Superior temporal gyrus (tissue), 1 donor: ENCODE measurements around the gene TNFRSF12A.
"Not testable (repeated sequence)": the region's sequence is repeated elsewhere in the genome, so short reads cannot be mapped to it uniquely, and the experiment has no call there.

ENCODE experiments used
- DNase-seq: peaks from one replicate; pipeline ENCODE4 v3.0.0-alpha.2; 2016; ENCODE audit errors: extremely low spot score

The TNFRSF12A gene

DNA sequence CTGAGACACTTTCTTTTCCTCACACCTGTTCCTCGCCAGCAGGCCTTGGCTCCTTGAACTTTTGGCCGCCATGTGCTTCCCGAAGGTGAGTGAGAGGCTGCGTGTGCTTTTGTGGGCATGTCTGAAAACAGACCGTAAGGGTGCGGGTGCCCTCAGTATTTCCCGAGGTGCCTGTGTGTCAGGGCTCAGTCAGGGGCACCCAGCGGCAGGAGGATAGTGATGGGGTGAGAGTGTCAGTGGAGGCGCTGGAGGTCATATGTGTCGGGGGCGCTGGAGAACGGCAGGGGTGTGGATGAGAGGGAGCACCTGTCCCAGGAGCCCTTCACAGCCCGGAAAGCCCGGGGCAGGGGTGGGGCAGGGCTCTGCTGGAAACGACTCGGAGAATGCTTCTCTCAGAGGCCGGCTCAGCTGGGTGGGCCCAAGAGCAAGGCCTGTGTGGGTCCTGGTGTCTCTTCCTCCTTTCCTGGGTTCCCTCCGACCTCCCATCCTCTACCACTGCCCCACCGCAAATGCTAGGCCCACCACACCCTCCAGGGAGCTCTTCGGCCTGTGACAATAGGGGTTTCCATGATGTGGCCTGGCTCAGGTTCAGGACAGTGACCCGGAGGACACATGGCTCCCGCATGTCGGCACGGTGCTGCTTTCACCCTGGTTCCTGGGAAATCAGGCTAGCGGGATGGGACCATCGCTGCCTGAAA lies 45.7 kb downstream of the TNFRSF12A start:
- DNase-seq, result no peak

DNA sequence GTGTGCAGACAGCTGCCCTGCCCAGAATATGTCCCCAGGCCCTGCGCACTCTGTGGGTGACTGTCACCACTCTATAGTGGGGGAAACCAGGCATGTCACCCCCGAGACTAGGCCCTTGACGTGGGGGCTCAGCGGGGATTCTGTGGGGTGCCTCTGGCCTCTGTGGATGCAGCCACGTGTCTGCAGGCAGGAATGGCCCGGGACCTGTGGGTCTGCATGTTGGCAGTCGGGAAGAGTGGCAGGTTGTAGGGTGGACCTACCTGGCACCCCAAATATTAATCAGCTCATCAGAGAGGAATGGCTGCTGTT lies 46.2 kb downstream of the TNFRSF12A start:
- DNase-seq, result no peak

DNA sequence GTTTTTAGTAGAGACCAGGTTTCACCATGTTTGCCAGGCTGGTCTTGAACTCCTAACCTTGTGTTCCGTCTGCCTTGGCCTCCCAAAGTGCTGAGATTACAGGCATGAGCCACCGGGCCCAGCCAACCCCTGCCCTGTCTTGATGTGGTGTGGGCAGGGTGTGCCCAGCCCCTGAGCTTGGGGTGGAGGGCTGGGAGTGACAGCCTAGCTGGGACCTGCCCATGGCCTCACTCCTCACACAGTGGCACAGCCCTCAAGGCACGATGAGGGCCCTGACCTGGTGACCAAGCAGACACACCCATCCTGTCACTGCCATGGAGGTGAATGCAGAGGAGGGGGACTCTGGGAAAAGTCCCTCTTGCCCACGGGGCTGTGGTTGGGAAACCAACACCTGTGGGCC lies 48.3 kb downstream of the TNFRSF12A start:
- no peak for DNase-seq

DNA sequence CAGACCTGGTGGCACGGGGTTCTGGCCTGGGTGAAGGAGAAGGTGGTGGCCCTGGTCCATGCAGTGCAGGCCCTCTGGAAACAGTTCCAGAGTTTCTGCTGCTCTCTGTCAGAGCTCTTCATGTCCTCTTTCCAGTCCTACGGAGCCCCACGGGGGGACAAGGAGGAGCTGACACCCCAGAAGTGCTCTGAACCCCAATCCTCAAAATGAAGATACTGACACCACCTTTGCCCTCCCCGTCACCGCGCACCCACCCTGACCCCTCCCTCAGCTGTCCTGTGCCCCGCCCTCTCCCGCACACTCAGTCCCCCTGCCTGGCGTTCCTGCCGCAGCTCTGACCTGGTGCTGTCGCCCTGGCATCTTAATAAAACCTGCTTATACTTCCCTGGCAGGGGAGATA lies 49.0 kb downstream of the TNFRSF12A start:
- DNase-seq, result not testable (repeated sequence)

DNA sequence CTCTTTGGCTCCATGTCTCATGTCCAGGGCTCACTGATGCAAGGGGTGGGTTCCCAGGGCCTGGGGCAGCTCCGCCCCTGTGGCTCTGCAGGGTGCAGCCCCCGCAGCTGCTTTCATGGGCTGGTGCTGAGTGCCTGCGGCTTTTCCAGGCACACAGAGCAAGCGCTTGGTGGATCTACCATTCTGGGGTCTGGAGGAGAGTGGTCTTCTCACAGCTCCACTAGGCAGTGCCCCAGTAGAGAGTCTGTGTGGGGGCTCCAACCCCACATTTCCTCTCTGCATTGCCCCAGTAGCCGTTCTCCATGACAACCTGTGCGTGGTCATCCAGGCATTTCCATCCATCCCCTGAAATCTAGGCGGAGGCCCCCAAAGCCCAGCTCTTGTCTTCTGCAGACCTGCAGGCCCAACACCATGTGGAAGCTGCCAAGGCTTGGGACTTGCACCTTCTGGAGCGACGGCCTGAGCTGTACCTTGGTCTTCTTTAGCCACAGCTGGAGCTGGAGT lies 50.5 kb downstream of the TNFRSF12A start:
- DNase-seq, result no peak

DNA sequence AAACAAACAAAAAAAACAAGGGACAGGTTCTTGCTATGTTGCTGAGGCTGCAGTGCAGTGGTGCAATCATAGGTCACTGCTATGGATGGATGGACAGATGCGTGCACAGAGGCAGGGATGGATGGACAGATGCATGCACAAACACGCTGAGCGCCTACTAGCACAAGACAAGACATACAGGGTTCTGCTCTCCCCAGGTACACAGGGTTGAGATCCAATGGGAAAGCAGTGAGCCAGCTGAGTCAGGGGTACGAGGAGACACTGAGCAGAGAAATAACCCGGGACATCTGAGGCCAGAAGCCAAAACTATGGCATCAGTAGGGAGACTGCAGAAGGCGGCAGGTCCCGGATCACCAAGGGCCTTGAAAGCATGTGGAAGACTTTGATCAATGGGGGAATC lies 51.5 kb downstream of the TNFRSF12A start:
- no peak for DNase-seq
